Activated T-helper 1 cell treated with anti-CD3 and anti-CD28 coated beads, Interleukin-12 subunit alpha, Interleukin-12 subunit beta, Interleukin-2, Interleukin-4 antibody, amounts not matched to agents 30 ng/mL and 10 ng/mL and 1 ng/mL, durations not matched to agents 14 hours and 24 hours and 36 hours (primary cell): Measurements from ENCODE around the gene OR51E1. TPM values are rescaled to one million over a fixed set of nuclear protein-coding genes. Genes with fewer than 3 reads are reported as not detected.

Experiments
- DNase-seq: peaks from one replicate; pipeline ENCODE4 v3.0.0; 2021; ENCODE audit warnings: low spot score
- H3K27ac Mint-ChIP-seq: one replicate; pipeline ENCODE4 v1.8.0; 2021; ENCODE audit warnings: mild to moderate bottlenecking, mixed read lengths
- H3K27me3 Mint-ChIP-seq: one replicate; pipeline ENCODE4 v1.8.0; 2022; ENCODE audit warnings: mild to moderate bottlenecking, moderate library complexity, mixed read lengths; ENCODE audit not compliant: insufficient read depth
- H3K36me3 Mint-ChIP-seq: one replicate; pipeline ENCODE4 v1.8.0; 2021; ENCODE audit warnings: low read depth, mixed read lengths
- H3K4me1 Mint-ChIP-seq: one replicate; pipeline ENCODE4 v1.8.0; 2021; ENCODE audit warnings: low read depth, mixed read lengths
- H3K4me3 Mint-ChIP-seq: one replicate; pipeline ENCODE4 v1.8.0; 2021; ENCODE audit warnings: mild to moderate bottlenecking, moderate library complexity, mixed read lengths
- H3K9me3 Mint-ChIP-seq: one replicate; pipeline ENCODE4 v1.8.0; 2021; ENCODE audit warnings: mixed read lengths
- intact Hi-C: fragments of 100-400 bp; cut with micrococcal nuclease; formaldehyde crosslinking; loops from one replicate; pipeline ENCODE4 v1.15.1; 2024
- total RNA-seq: library from RNA; stranded (reverse); gene quantifications from 2 replicates; pipeline ENCODE4 v1.2.3, GENCODE V29; 2022

OR51E1 gene
- total RNA-seq, 1 donor from 2014 or later, result not detected

GRCh38 chr11:4704054-4704789 lies 60.4 kb downstream of the OR51E1 start, which contains the start of gene MMP26:
TSS of gene MMP26 (plus strand) at chr11:4704784.
- no peaks in the 10 kb centered on the region for H3K9me3 Mint-ChIP-seq
- H3K36me3 Mint-ChIP-seq, result no peaks in the 10 kb centered on the region
- no peak within 1 kb of the TSS for H3K27ac Mint-ChIP-seq
- no peak for DNase-seq
- intact Hi-C loops, result no loop called here
- H3K4me3 Mint-ChIP-seq, result no peak within 1 kb of the TSS
- H3K4me1 Mint-ChIP-seq, result no peaks in the 10 kb centered on the region
- no peaks in the 10 kb centered on the region for H3K27me3 Mint-ChIP-seq

DNA sequence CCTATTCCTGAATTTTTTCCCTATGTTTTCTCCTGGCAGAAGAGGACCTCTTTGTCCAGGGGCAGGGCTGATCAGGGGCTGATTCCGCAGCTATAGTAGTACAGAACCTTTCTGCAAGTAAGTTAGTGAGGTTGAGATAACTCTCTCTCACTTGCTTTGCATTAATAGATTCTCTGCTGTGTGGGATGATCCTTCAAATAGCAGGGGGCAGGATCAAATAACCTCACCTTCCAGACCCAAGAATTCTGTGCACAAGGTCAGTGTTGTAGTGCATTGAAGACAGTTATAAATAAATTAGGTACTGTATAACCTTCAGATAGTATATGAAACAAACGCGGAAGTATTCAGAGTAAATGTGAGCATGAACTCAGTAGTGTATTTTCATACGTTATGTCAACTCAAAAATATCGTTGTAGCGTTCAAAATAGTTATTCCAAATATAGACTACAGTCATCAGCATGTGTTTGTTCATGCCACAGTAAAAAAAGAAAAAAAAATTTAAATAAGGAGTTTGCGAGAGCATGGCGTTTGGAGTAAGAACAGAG lies 61.1 kb downstream of the OR51E1 start:
- DNase-seq, result no peak
- H3K27ac Mint-ChIP-seq, result no peak overlapping the region
- H3K4me3 Mint-ChIP-seq, result no peak overlapping the region
- H3K27me3 Mint-ChIP-seq, result peaks cover 2% of the 10 kb centered on the region
- no peaks in the 10 kb centered on the region for H3K9me3 Mint-ChIP-seq
- intact Hi-C loops, result no loop called here
- no peaks in the 10 kb centered on the region for H3K4me1 Mint-ChIP-seq
- no peaks in the 10 kb centered on the region for H3K36me3 Mint-ChIP-seq

Other genes starting within 250 kb of the OR51E1 start
- gene OR52K2, start 194.7 kb upstream of the OR51E1 start, total RNA-seq, result not detected in 2 replicates
- gene OR52K1, start 161.3 kb upstream of the OR51E1 start, total RNA-seq, result not detected in 2 replicates
- not detected in 2 replicates for gene OR52M1, start 98.8 kb upstream of the OR51E1 start, total RNA-seq
- not detected in 2 replicates for gene OR52I2, start 62.2 kb upstream of the OR51E1 start, total RNA-seq
- not detected in 2 replicates for gene OR52I1, start 49.9 kb upstream of the OR51E1 start, total RNA-seq
- 8.2 and 9.4 TPM in 2 replicates for gene TRIM68, start 35.8 kb upstream of the OR51E1 start, total RNA-seq
- not detected in 2 replicates for gene OR51D1, start 6.5 kb upstream of the OR51E1 start, total RNA-seq
- not detected in 2 replicates for gene OR51E2, start 53.9 kb downstream of the OR51E1 start, total RNA-seq
- gene MMP26, start 60.8 kb downstream of the OR51E1 start, total RNA-seq, result not detected in 2 replicates
- not detected in 2 replicates for gene OR51F1, start 126.0 kb downstream of the OR51E1 start, total RNA-seq
- not detected in 2 replicates for gene OR52R1, start 160.4 kb downstream of the OR51E1 start, total RNA-seq
- not detected in 2 replicates for gene OR51F2, start 177.3 kb downstream of the OR51E1 start, total RNA-seq
- gene OR51S1, start 205.2 kb downstream of the OR51E1 start, total RNA-seq, result not detected in 2 replicates
- not detected in 2 replicates for gene OR51T1, start 237.9 kb downstream of the OR51E1 start, total RNA-seq